ENCODE results near the gene HEXIM1.
"Not testable (repeated sequence)": the region's sequence is repeated elsewhere in the genome, so short reads cannot be mapped to it uniquely, and the experiment has no call there.

Gene HEXIM1

DNA sequence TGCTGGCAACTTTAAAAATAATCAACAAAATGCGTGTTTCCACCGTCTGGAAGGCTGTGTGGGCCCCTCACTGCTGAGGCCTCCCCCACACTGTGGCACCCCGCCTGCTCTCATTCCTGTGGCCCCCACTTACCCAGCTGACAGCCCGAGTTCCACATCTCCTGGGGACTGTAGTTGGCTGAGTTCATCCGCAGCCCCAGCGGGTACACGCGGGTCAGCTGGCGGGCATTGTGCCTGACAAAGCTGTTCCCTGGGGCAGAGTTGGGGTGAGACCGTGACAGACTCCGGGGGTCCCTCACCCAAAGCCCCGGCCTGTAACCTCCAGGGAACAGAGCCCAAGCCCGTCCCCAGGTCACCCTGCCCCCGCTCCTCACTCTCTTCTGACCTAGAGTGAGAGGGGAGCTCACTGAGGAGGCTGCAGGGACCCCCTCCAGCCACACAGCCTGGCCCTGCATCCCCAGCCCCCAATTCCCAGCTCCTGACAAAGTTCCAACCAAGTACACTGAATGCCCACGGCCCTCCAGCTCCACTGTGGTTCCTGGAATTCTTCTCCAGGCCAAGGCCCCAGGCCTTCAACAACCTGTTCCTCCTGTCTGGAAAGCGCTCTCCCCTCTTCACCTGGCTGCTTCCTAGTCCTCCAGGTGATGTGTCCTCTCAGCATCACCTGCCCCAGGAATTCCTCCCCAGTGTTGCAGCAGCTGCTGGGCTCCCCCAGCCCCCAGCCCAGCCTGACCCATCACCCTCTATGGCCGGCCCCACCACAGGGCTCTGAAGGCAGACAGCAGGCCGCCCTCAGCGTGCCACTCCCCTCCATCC lies 34.0 kb upstream of the HEXIM1 start:
- DNase-seq (ENCODE audit: low read depth), result no peak

DNA sequence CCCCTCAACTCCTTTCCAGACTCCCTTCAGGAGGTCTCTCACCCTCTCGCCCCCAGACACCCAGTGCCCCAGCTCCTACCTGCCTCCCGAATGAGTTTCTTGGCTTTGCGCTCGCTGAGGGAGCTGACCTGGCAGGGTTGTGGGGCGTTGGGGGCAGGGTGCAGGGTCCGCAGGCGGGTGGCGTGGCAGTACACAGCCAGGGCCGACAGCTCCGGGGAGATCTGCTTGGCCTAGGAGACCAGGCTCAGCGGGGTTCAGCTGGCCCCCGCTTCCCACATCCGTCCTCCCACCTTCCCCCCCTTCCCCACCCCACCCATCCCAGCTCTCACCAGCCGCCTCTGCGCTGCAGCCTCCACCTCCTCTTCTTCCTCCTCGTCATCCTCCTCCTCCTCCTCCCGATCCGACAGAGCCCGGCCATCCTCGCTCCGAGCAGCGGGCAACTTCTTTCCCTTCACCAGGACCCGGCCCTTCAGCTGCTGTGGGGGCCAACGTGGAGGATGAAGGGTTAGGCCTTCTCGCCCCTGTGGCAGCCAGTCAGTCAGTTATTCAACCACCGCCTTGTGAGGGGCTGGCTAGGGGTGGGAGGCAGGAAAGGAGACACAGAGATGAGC lies 33.2 kb upstream of the HEXIM1 start:
- DNase-seq (ENCODE audit: low read depth), result no peak

- no peak for DNase-seq (ENCODE audit: low read depth)
Observed at GRCh38 chr17:45115871-45116270, 32.4 kb upstream of the HEXIM1 start.

DNA sequence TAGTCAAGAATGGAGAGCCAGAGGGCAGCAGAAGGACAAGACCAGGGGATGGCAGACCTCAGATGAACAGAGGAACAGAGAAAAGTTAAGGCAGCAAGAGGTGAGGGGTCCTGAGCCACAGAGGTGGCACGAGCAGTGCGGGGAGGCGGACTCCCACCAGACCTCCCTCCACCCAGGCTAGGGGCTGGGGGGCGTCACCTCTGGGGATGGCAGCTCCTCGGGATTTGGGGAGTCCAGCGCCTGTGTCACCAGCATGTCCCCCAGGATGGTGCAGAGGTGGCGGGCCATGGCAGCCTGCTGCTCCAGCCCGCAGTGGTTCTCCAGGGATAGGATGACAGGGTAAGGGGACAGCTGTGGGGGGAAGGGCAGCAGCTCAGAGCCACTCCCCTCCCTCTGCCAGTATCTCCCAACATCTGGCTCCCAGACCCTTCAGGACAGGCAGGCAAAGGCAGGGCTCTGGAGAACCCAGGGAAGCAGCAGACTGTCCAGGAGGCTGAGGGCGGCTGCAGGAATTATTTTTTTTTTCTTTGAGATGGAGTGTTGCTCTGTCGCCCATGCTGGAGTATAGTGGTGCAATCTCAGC lies 31.8 kb upstream of the HEXIM1 start:
- no peak for DNase-seq (ENCODE audit: low read depth)

DNA sequence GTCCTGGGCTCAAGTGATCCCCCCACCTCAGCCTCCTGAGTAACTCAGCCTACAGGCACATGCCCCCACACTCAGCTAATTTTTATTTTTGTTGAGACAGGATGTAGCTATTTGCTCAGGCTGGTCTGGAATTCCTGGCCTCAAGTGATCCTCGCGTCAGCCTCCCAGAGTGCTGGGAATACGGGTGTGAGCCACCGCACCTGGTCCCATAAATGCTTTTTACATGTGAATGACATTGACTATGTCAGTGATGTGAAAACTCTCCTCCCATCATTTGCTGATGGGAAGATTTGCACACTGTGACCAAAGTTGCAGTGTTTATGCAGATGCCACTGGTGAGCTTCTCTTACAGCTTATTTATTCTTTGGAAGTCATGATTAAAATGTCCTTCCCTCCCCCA lies 30.9 kb upstream of the HEXIM1 start:
- no peak for DNase-seq (ENCODE audit: low read depth)

- DNase-seq (ENCODE audit: low read depth), result no peak
Observed at GRCh38 chr17:45117848-45118646, 30.2 kb upstream of the HEXIM1 start.

DNA sequence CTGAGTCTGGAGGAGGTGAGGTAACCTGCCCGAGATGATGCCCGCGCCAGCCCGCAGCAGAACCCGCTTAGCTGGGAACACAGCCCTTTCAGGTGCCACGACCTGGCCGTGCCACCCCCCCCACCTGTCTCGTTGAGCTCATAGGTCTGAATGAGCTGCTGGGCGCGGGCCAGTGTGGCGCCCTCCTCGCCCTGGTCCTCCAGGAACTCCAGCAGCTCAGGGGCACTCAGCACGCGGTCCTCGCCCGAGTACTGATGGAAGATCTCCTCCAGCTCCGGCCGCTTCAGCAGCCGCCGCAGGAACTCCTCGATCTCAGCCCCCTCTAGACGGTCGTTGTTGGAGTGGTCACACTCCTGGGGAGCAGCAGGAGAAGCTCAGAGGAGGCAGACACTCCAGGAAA lies 29.6 kb upstream of the HEXIM1 start:
- no peak for DNase-seq (ENCODE audit: low read depth)

- no peak for DNase-seq (ENCODE audit: low read depth)
Observed at GRCh38 chr17:45119964-45120363, 28.3 kb upstream of the HEXIM1 start.

- DNase-seq (ENCODE audit: low read depth), result no peak
Observed at GRCh38 chr17:45120558-45120957, 27.7 kb upstream of the HEXIM1 start.

GRCh38 chr17:45121055-45121454 lies 27.2 kb upstream of the HEXIM1 start:
- DNase-seq (ENCODE audit: low read depth), result no peak

DNA sequence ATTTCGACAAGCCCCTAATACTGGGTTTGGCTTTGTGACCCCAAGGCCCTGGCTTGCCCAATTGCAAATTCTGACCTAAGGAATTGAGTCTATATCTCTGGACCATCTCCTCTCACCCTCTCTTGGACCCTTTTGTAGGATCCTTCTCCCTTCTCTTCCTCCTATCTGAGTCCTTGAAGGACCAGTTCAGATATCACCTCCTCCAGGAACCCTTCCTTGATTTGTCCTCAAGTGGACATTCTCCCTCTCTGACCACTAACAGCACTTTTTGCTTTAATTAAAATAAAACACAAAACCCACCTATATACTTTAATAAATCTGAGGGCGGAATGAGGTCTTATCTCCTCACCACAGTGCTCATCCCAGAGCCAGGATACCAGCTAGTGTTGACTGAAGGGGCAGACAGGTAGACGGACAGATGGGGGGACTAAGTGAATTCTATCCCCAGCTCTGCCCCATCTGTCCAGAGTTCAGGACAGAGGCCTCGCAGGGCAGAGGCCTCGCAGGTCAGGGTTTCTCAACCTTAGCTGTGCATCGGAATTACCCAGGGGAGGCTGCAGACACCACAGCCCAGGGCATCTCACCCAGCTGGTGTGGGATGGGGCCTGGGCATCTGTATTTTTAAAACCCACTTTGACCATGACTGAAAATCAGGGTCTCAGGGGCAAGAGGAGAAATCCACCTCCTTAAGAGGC lies 25.1 kb upstream of the HEXIM1 start:
- no peak for DNase-seq (ENCODE audit: low read depth)

- no peak for DNase-seq (ENCODE audit: low read depth)
Observed at GRCh38 chr17:45123930-45124796, 24.1 kb upstream of the HEXIM1 start.

DNA sequence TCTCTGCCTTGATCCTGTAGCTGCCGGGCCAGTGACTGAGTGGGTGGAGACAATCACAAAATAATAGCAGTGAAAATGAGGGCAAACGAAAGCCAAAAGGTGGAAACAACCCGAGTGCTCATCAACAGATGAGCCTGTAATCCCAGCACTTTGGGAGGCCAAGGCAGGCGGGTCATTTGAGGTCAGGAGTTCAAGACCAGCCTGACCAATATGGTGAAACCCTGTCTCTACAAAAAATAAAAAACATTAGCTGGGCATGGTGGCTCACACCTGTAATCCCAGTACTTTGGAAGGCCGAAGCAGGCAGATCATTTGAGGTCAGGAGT lies 23.5 kb upstream of the HEXIM1 start:
- not testable (repeated sequence) for DNase-seq (ENCODE audit: low read depth)

- DNase-seq (ENCODE audit: low read depth), result no peak
Observed at GRCh38 chr17:45125509-45125908, 22.8 kb upstream of the HEXIM1 start.

- no peak for DNase-seq (ENCODE audit: low read depth)
Observed at GRCh38 chr17:45127207-45127547, 21.1 kb upstream of the HEXIM1 start.

DNA sequence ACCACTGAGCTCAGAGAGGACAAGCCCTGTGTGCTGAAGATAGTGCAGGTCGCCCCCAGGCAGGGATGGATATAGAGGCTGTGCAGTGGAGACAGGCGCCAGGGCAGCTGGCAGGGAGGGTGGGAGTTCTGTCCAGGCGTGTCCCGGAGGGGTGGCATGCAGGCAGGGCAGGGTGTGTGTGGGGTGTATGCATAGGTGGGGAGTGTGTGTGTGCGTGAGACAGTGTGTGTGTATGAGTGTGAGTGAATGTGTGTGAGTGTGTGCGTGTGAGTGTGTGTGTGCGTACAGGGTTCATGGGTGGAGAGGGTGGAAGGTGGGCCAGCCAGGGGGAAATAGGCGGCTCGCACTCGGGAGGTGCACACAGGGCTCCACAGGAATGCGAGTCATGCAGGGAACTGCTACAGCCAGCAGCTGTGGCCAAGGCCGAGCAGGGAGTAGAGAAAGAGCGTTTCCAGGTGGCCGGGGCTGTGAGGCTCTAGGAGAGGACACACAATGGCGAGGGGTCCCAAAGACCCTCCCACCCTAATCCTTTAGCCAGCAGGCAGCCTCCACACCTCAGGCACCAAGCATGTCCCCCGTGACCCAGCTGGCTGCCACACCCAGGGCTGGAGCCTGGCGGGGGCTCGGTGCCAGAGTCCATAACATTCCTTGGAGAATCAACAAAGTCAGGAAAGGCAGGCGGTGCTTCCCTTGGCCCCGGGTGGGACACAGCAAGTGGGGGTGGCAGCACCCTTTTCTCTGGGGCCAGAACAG lies 20.6 kb upstream of the HEXIM1 start:
- no peak for DNase-seq (ENCODE audit: low read depth)

DNA sequence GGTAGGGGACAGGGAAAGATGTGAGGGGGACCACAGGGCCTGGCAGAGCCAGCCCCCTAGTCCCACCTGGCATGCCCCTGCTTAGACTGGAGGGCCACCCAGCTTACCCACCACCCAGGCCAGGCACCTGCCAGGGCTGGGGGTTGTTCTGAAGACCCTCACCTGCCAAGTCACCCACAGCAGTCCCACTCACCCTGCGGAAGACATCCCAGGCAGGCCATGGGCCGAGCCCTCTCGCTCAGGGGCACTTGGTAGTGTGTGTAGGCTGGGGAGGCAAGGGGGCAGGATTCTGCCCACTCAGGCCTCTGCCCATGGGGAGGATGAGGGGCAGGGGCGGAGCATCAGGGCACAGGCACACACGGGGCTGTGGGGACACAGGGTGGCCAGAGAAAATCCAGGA lies 19.9 kb upstream of the HEXIM1 start:
- DNase-seq (ENCODE audit: low read depth), result no peak

- no peak for DNase-seq (ENCODE audit: low read depth)
Observed at GRCh38 chr17:45128989-45129388, 19.3 kb upstream of the HEXIM1 start.

- DNase-seq (ENCODE audit: low read depth), result no peak
Observed at GRCh38 chr17:45129426-45129939, 18.8 kb upstream of the HEXIM1 start.

DNA sequence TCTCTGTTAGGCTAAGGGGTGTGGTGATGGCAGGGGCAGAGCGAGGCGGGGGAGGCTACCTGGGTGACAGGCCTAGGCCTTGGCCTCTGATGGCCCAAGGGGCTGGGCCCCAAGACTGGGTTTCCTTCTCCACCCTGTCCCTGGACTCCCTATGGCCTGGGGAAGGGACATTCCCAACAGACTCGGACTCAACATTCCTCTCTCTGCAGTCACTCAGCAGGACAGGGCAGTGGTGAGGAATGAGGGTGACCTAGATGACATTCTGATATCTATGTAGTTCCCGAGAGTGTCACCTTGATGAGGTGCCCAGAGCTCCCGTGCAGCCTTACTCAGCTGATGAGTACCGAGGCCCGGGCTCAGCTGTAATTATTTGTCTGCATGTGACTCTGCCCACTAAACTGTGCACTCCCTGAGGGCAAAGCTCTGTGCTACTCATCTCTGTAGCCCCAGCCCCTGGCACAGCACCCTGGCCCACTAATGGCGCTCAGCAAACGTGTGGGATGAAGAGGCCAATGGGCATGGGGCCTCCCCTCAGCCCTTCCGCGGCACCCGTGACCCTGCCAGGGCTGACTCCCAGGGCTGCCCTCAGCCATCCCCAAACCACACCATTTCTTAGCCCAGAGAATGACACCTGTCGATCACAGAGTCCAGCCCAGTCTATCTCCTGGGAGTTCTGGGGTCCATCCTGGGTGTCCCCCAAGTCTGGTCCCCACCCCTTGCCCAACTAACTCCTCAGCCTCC lies 18.2 kb upstream of the HEXIM1 start:
- no peak for DNase-seq (ENCODE audit: low read depth)

All from stimulated activated CD8-positive, alpha-beta memory T cell treated with anti-CD3 and anti-CD28 coated beads, Interleukin-12 subunit alpha, Interleukin-12 subunit beta, amount 100 ng/mL, for 4 hours (primary cell).